T follicular helper cell (primary cell): ENCODE data around the gene CRAMP1.

ENCODE experiments used
- DNase-seq: peaks from one replicate; pipeline ENCODE4 v3.0.0-alpha.2; 2020; ENCODE audit warnings: low read depth

The CRAMP1 gene

GRCh38 chr16:1632638-1632970 lies 20.4 kb downstream of the CRAMP1 start:
- DNase-seq, result no peak

- no peak for DNase-seq
These were observed 21.1 kb downstream of the CRAMP1 start for GRCh38 chr16:1633310-1633709.

GRCh38 chr16:1634541-1634940 lies 22.4 kb downstream of the CRAMP1 start:
- no peak for DNase-seq

- no peak for DNase-seq
These were observed 22.9 kb downstream of the CRAMP1 start for GRCh38 chr16:1635070-1635469.

- no peak for DNase-seq
These were observed 25.4 kb downstream of the CRAMP1 start for GRCh38 chr16:1637526-1637925.

GRCh38 chr16:1638757-1639156 lies 26.6 kb downstream of the CRAMP1 start:
- no peak for DNase-seq

GRCh38 chr16:1639282-1639681 lies 27.1 kb downstream of the CRAMP1 start:
- DNase-seq, result no peak

- no peak for DNase-seq
These were observed 27.7 kb downstream of the CRAMP1 start for GRCh38 chr16:1639860-1640259.

- no peak for DNase-seq
These were observed 28.2 kb downstream of the CRAMP1 start for GRCh38 chr16:1640261-1640941.

- DNase-seq, result no peak
These were observed 29.1 kb downstream of the CRAMP1 start for GRCh38 chr16:1641261-1641660.

- no peak for DNase-seq
These were observed 30.0 kb downstream of the CRAMP1 start for GRCh38 chr16:1642148-1642547.

GRCh38 chr16:1642753-1643152 lies 30.6 kb downstream of the CRAMP1 start:
- no peak for DNase-seq

GRCh38 chr16:1643521-1643920 lies 31.4 kb downstream of the CRAMP1 start:
- DNase-seq, result no peak

GRCh38 chr16:1645914-1646525 lies 33.9 kb downstream of the CRAMP1 start:
- DNase-seq, result no peak

GRCh38 chr16:1647856-1648255 lies 35.7 kb downstream of the CRAMP1 start:
- DNase-seq, result no peak

- DNase-seq, result no peak
These were observed 38.0 kb downstream of the CRAMP1 start for GRCh38 chr16:1650131-1650530.

GRCh38 chr16:1651094-1651973 lies 39.2 kb downstream of the CRAMP1 start:
- no peak for DNase-seq

- no peak for DNase-seq
These were observed 39.8 kb downstream of the CRAMP1 start for GRCh38 chr16:1651974-1652312.

GRCh38 chr16:1653023-1653422 lies 40.9 kb downstream of the CRAMP1 start:
- DNase-seq, result no peak

GRCh38 chr16:1654505-1655268 lies 42.5 kb downstream of the CRAMP1 start:
- DNase-seq, result no peak

- DNase-seq, result no peak
These were observed 43.2 kb downstream of the CRAMP1 start for GRCh38 chr16:1655269-1655807.
